NCI-H2227 (cell line): Measurements from ENCODE around the gene FRMD4A.
"Not testable (repeated sequence)": the region's sequence is repeated elsewhere in the genome, so short reads cannot be mapped to it uniquely, and the experiment has no call there.

Source experiments
- DNase-seq: peaks from one replicate; lab custom pipeline; 2025; ENCODE audit not compliant: unreplicated experiment; lab: John Stamatoyannopoulos, UW

Gene FRMD4A

GRCh38 chr10:14066106-14066505, 264.6 kb downstream of the FRMD4A start:
- DNase-seq: no peak

GRCh38 chr10:14063531-14064285, 267.0 kb downstream of the FRMD4A start:
- no peak for DNase-seq

- DNase-seq: no peak
Measured at GRCh38 chr10:14062528-14063260, 268.0 kb downstream of the FRMD4A start.

- DNase-seq: no peak
Measured at GRCh38 chr10:14060320-14061070, 270.2 kb downstream of the FRMD4A start.

- no peak for DNase-seq
Measured at GRCh38 chr10:14056610-14057332, 274.0 kb downstream of the FRMD4A start.

GRCh38 chr10:14052931-14053330, 277.8 kb downstream of the FRMD4A start:
- DNase-seq: no peak

- peak; percentile 72 for DNase-seq
Measured at GRCh38 chr10:14050598-14050997, 280.1 kb downstream of the FRMD4A start.

GRCh38 chr10:14048930-14049613, 281.7 kb downstream of the FRMD4A start:
- DNase-seq: no peak

- no peak for DNase-seq
Measured at GRCh38 chr10:14047431-14047830, 283.3 kb downstream of the FRMD4A start.

- not testable (repeated sequence) for DNase-seq
Measured at GRCh38 chr10:14042051-14042450, 288.7 kb downstream of the FRMD4A start.

GRCh38 chr10:14040787-14041631, 289.7 kb downstream of the FRMD4A start:
- DNase-seq: no peak

GRCh38 chr10:14039968-14040668, 290.6 kb downstream of the FRMD4A start:
- no peak for DNase-seq

GRCh38 chr10:14036233-14036632, 294.5 kb downstream of the FRMD4A start:
- DNase-seq: no peak

GRCh38 chr10:14035506-14035905, 295.2 kb downstream of the FRMD4A start:
- DNase-seq: no peak

GRCh38 chr10:14032406-14032998, 298.2 kb downstream of the FRMD4A start:
- DNase-seq: no peak

GRCh38 chr10:14026325-14026724, 304.4 kb downstream of the FRMD4A start:
- no peak for DNase-seq

- no peak for DNase-seq
Measured at GRCh38 chr10:14025283-14026189, 305.2 kb downstream of the FRMD4A start.
